C4-2B (cell line): Measurements from ENCODE around the gene COQ5.

Source experiments
- ZFX ChIP-seq: fragments of 450-650 bp; IDR thresholded peaks from 2 replicates; pipeline ENCODE4 v1.6.1; 2017
- TF ChIP-seq, protein P1 (sequence below): fragments of 450-650 bp; conservative IDR thresholded peaks from 2 replicates; pipeline ENCODE4 v1.5.1; 2017; ENCODE audit warnings: mild to moderate bottlenecking

- TF ChIP-seq, protein P1, sequence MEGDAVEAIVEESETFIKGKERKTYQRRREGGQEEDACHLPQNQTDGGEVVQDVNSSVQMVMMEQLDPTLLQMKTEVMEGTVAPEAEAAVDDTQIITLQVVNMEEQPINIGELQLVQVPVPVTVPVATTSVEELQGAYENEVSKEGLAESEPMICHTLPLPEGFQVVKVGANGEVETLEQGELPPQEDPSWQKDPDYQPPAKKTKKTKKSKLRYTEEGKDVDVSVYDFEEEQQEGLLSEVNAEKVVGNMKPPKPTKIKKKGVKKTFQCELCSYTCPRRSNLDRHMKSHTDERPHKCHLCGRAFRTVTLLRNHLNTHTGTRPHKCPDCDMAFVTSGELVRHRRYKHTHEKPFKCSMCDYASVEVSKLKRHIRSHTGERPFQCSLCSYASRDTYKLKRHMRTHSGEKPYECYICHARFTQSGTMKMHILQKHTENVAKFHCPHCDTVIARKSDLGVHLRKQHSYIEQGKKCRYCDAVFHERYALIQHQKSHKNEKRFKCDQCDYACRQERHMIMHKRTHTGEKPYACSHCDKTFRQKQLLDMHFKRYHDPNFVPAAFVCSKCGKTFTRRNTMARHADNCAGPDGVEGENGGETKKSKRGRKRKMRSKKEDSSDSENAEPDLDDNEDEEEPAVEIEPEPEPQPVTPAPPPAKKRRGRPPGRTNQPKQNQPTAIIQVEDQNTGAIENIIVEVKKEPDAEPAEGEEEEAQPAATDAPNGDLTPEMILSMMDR: no peak
- no peak for TF ChIP-seq ZFX
These were observed 871 bp upstream of the COQ5 start for GRCh38 chr12:120529641-120530417.
